Activated T-helper 1 cell treated with anti-CD3 and anti-CD28 coated beads, Interleukin-12 subunit alpha, Interleukin-12 subunit beta, Interleukin-2, Interleukin-4 antibody, amounts not matched to agents 30 ng/mL and 10 ng/mL and 1 ng/mL, durations not matched to agents 14 hours and 24 hours and 36 hours (primary cell): ENCODE data around the gene PIGL. TPM values are rescaled to one million over a fixed set of nuclear protein-coding genes. Genes with fewer than 3 reads are reported as not detected.

ENCODE experiments used
- DNase-seq: peaks from one replicate; pipeline ENCODE4 v3.0.0; 2021; ENCODE audit warnings: low spot score
- H3K27ac Mint-ChIP-seq: one replicate; pipeline ENCODE4 v1.8.0; 2021; ENCODE audit warnings: mild to moderate bottlenecking, mixed read lengths
- H3K27me3 Mint-ChIP-seq: one replicate; pipeline ENCODE4 v1.8.0; 2022; ENCODE audit warnings: mild to moderate bottlenecking, moderate library complexity, mixed read lengths; ENCODE audit not compliant: insufficient read depth
- H3K36me3 Mint-ChIP-seq: one replicate; pipeline ENCODE4 v1.8.0; 2021; ENCODE audit warnings: low read depth, mixed read lengths
- H3K4me1 Mint-ChIP-seq: one replicate; pipeline ENCODE4 v1.8.0; 2021; ENCODE audit warnings: low read depth, mixed read lengths
- H3K4me3 Mint-ChIP-seq: one replicate; pipeline ENCODE4 v1.8.0; 2021; ENCODE audit warnings: mild to moderate bottlenecking, moderate library complexity, mixed read lengths
- H3K9me3 Mint-ChIP-seq: one replicate; pipeline ENCODE4 v1.8.0; 2021; ENCODE audit warnings: mixed read lengths
- intact Hi-C: fragments of 100-400 bp; cut with micrococcal nuclease; formaldehyde crosslinking; loops from one replicate; pipeline ENCODE4 v1.15.1; 2024
- total RNA-seq: library from RNA; stranded (reverse); gene quantifications from 2 replicates; pipeline ENCODE4 v1.2.3, GENCODE V29; 2022

The PIGL gene
- total RNA-seq, 1 donor from 2014 or later, result 45.7 TPM

GRCh38 chr17:16232391-16232790 lies 15.4 kb downstream of the PIGL start:
- intact Hi-C loops, result no loop called here
- Mint-ChIP-seq H3K27ac (no peak overlapping the region), H3K9me3 (no peaks in the 10 kb centered on the region), H3K36me3 (peaks cover 18% of the 10 kb centered on the region), H3K4me3 (no peak overlapping the region), H3K4me1 (peaks cover 21% of the 10 kb centered on the region), H3K27me3 (no peaks in the 10 kb centered on the region)
- DNase-seq, result no peak

- H3K4me1 Mint-ChIP-seq, result peaks cover 11% of the 10 kb centered on the region
- no peak overlapping the region for H3K4me3 Mint-ChIP-seq
- intact Hi-C loops, result no loop called here
- H3K27me3 Mint-ChIP-seq, result no peaks in the 10 kb centered on the region
- DNase-seq, result no peak
- H3K36me3 Mint-ChIP-seq, result peaks cover 9% of the 10 kb centered on the region
- H3K9me3 Mint-ChIP-seq, result no peaks in the 10 kb centered on the region
- H3K27ac Mint-ChIP-seq, result no peak overlapping the region
These were observed 22.9 kb downstream of the PIGL start for GRCh38 chr17:16239931-16240330.

GRCh38 chr17:16241906-16242399 lies 24.9 kb downstream of the PIGL start:
- Mint-ChIP-seq H3K27ac (no peak overlapping the region), H3K4me1 (peaks cover 11% of the 10 kb centered on the region), H3K36me3 (peaks cover 10% of the 10 kb centered on the region), H3K4me3 (no peak overlapping the region), H3K27me3 (no peaks in the 10 kb centered on the region), H3K9me3 (no peaks in the 10 kb centered on the region)
- intact Hi-C loops, result no loop called here
- no peak for DNase-seq

GRCh38 chr17:16243385-16243784 lies 26.4 kb downstream of the PIGL start:
- H3K4me1 Mint-ChIP-seq, result peaks cover 11% of the 10 kb centered on the region
- H3K4me3 Mint-ChIP-seq, result no peak overlapping the region
- H3K9me3 Mint-ChIP-seq, result no peaks in the 10 kb centered on the region
- no peak overlapping the region for H3K27ac Mint-ChIP-seq
- peaks cover 15% of the 10 kb centered on the region for H3K36me3 Mint-ChIP-seq
- H3K27me3 Mint-ChIP-seq, result no peaks in the 10 kb centered on the region
- intact Hi-C loops, result no loop called here
- no peak for DNase-seq

- no peak overlapping the region for H3K27ac Mint-ChIP-seq
- intact Hi-C loops, result no loop called here
- no peaks in the 10 kb centered on the region for H3K9me3 Mint-ChIP-seq
- H3K4me1 Mint-ChIP-seq, result peaks cover 11% of the 10 kb centered on the region
- DNase-seq, result no peak
- H3K27me3 Mint-ChIP-seq, result no peaks in the 10 kb centered on the region
- H3K36me3 Mint-ChIP-seq, result peaks cover 20% of the 10 kb centered on the region
- no peak overlapping the region for H3K4me3 Mint-ChIP-seq
These were observed 27.0 kb downstream of the PIGL start for GRCh38 chr17:16243801-16244567.

GRCh38 chr17:16247586-16247984 lies 30.6 kb downstream of the PIGL start:
- Mint-ChIP-seq H3K4me1 (peaks cover 16% of the 10 kb centered on the region), H3K9me3 (no peaks in the 10 kb centered on the region), H3K36me3 (peaks cover 20% of the 10 kb centered on the region), H3K4me3 (no peak overlapping the region), H3K27me3 (no peaks in the 10 kb centered on the region), H3K27ac (no peak overlapping the region)
- intact Hi-C loops, result no loop called here
- no peak for DNase-seq

- Mint-ChIP-seq H3K27me3 (no peaks in the 10 kb centered on the region), H3K27ac (no peak overlapping the region), H3K4me1 (peaks cover 14% of the 10 kb centered on the region), H3K4me3 (no peak overlapping the region), H3K36me3 (peaks cover 13% of the 10 kb centered on the region), H3K9me3 (no peaks in the 10 kb centered on the region)
- intact Hi-C loops, result no loop called here
- DNase-seq, result no peak
These were observed 33.6 kb downstream of the PIGL start for GRCh38 chr17:16250635-16251034.

GRCh38 chr17:16251043-16251442 lies 34.0 kb downstream of the PIGL start:
- intact Hi-C loops, result no loop called here
- DNase-seq, result no peak
- no peak overlapping the region for H3K4me3 Mint-ChIP-seq
- no peaks in the 10 kb centered on the region for H3K27me3 Mint-ChIP-seq
- H3K36me3 Mint-ChIP-seq, result peaks cover 13% of the 10 kb centered on the region
- peaks cover 17% of the 10 kb centered on the region for H3K4me1 Mint-ChIP-seq
- no peak overlapping the region for H3K27ac Mint-ChIP-seq
- H3K9me3 Mint-ChIP-seq, result no peaks in the 10 kb centered on the region

- DNase-seq, result no peak
- intact Hi-C loops, result no loop called here
- Mint-ChIP-seq H3K36me3 (peaks cover 13% of the 10 kb centered on the region), H3K4me1 (peaks cover 17% of the 10 kb centered on the region), H3K27me3 (no peaks in the 10 kb centered on the region), H3K27ac (no peak overlapping the region), H3K4me3 (no peak overlapping the region), H3K9me3 (no peaks in the 10 kb centered on the region)
These were observed 34.5 kb downstream of the PIGL start for GRCh38 chr17:16251556-16251955.

- no peak for DNase-seq
- H3K4me1 Mint-ChIP-seq, result peaks cover 17% of the 10 kb centered on the region
- H3K27ac Mint-ChIP-seq, result no peak overlapping the region
- no peaks in the 10 kb centered on the region for H3K27me3 Mint-ChIP-seq
- intact Hi-C loops, result no loop called here
- H3K9me3 Mint-ChIP-seq, result no peaks in the 10 kb centered on the region
- H3K4me3 Mint-ChIP-seq, result no peak overlapping the region
- H3K36me3 Mint-ChIP-seq, result peaks cover 4% of the 10 kb centered on the region
These were observed 37.9 kb downstream of the PIGL start for GRCh38 chr17:16254773-16255400.

- Mint-ChIP-seq H3K27me3 (no peaks in the 10 kb centered on the region), H3K36me3 (peaks cover 4% of the 10 kb centered on the region), H3K4me1 (peaks cover 17% of the 10 kb centered on the region), H3K27ac (no peak overlapping the region), H3K4me3 (no peak overlapping the region), H3K9me3 (no peaks in the 10 kb centered on the region)
- no peak for DNase-seq
- intact Hi-C loops, result no loop called here
These were observed 38.5 kb downstream of the PIGL start for GRCh38 chr17:16255481-16255921.

GRCh38 chr17:16258901-16259300 lies 41.9 kb downstream of the PIGL start:
- H3K27ac Mint-ChIP-seq, result no peak overlapping the region

GRCh38 chr17:16259926-16260325 lies 42.9 kb downstream of the PIGL start:
- no peak overlapping the region for H3K4me3 Mint-ChIP-seq
- H3K27me3 Mint-ChIP-seq, result no peaks in the 10 kb centered on the region
- no peak overlapping the region for H3K27ac Mint-ChIP-seq

More at GRCh38 chr17:16258901-16259300, 41.9 kb downstream of the PIGL start:
- Mint-ChIP-seq H3K4me3 (no peak overlapping the region), H3K4me1 (peaks cover 11% of the 10 kb centered on the region), H3K27me3 (no peaks in the 10 kb centered on the region), H3K9me3 (no peaks in the 10 kb centered on the region), H3K36me3 (peaks cover 2% of the 10 kb centered on the region)
- intact Hi-C loops, result no loop called here
- no peak for DNase-seq

More at GRCh38 chr17:16259926-16260325, 42.9 kb downstream of the PIGL start:
- Mint-ChIP-seq H3K4me1 (peaks cover 9% of the 10 kb centered on the region), H3K9me3 (no peaks in the 10 kb centered on the region), H3K36me3 (peaks cover 2% of the 10 kb centered on the region)
- no peak for DNase-seq
- intact Hi-C loops, result no loop called here
